ENCODE data around the gene SLK.

SLK gene

GRCh38 chr10:103991393-103992128 lies 24.6 kb downstream of the SLK start:
- DNase-seq, result no peak

- DNase-seq, result no peak
These were observed 28.2 kb downstream of the SLK start for GRCh38 chr10:103995134-103995533.

- no peak for DNase-seq
These were observed 31.9 kb downstream of the SLK start for GRCh38 chr10:103998805-103999204.

GRCh38 chr10:104002911-104003310 lies 36.0 kb downstream of the SLK start:
- DNase-seq, result no peak

GRCh38 chr10:104005172-104005863 lies 38.4 kb downstream of the SLK start:
- no peak for DNase-seq

GRCh38 chr10:104011904-104012303 lies 45.0 kb downstream of the SLK start:
- DNase-seq, result no peak

GRCh38 chr10:104013489-104013888 lies 46.5 kb downstream of the SLK start:
- DNase-seq, result no peak

GRCh38 chr10:104014176-104014575 lies 47.2 kb downstream of the SLK start:
- no peak for DNase-seq

- DNase-seq, result no peak
These were observed 49.7 kb downstream of the SLK start for GRCh38 chr10:104016661-104017060.

GRCh38 chr10:104018471-104018870 lies 51.5 kb downstream of the SLK start:
- no peak for DNase-seq

GRCh38 chr10:104020020-104020419 lies 53.1 kb downstream of the SLK start:
- no peak for DNase-seq

GRCh38 chr10:104021246-104021645 lies 54.3 kb downstream of the SLK start:
- DNase-seq, result no peak

GRCh38 chr10:104022026-104022425 lies 55.1 kb downstream of the SLK start:
- no peak for DNase-seq

GRCh38 chr10:104025524-104025923 lies 58.6 kb downstream of the SLK start:
- DNase-seq, result no peak

- DNase-seq, result no peak
These were observed 59.8 kb downstream of the SLK start for GRCh38 chr10:104026762-104027161.

GRCh38 chr10:104028146-104028545 lies 61.2 kb downstream of the SLK start:
- peak in 1 of 2 experiments; percentile 1 for DNase-seq

GRCh38 chr10:104028823-104029520 lies 62.0 kb downstream of the SLK start:
- no peak for DNase-seq

GRCh38 chr10:104029521-104029860 lies 62.6 kb downstream of the SLK start:
- no peak for DNase-seq

- no peak for DNase-seq
These were observed 64.7 kb downstream of the SLK start for GRCh38 chr10:104031631-104032030.

- DNase-seq, result no peak
These were observed 65.3 kb downstream of the SLK start for GRCh38 chr10:104032144-104032775.

- no peak for DNase-seq
These were observed 66.5 kb downstream of the SLK start for GRCh38 chr10:104033401-104033930.

- no peak for DNase-seq
These were observed 67.0 kb downstream of the SLK start for GRCh38 chr10:104033966-104034365.
